Liver (tissue), 9 donors: ENCODE measurements around the gene ZFAND3. TPM values are rescaled to one million over a fixed set of nuclear protein-coding genes. Genes with fewer than 3 reads are reported as not detected.

Experiments used
- DNase-seq: peaks from one replicate; pipeline ENCODE4 v3.0.0-alpha.2; 2017; ENCODE audit warnings: low spot score
- H3K27ac ChIP-seq, 2 donors: one replicate each; pipeline ENCODE4 v1.7.0; 2013; ENCODE audit warnings: inconsistent platforms in 2 of 2, low read length in 2 of 2, control low read depth in 1 of 2, low read depth in 1 of 2, mild to moderate bottlenecking in 1 of 2
- H3K27me3 ChIP-seq, 4 donors: one replicate each; pipeline versions ENCODE4 v1.6.1 to v1.7.0; 2013; ENCODE audit warnings: low read length in 3 of 4, inconsistent platforms in 1 of 4, mild to moderate bottlenecking in 1 of 4, moderate library complexity in 1 of 4; ENCODE audit not compliant: control insufficient read depth in 4 of 4, insufficient read depth in 4 of 4
- H3K36me3 ChIP-seq, 4 donors: one replicate each; pipeline versions ENCODE4 v1.6.1 to v1.7.0; 2013; ENCODE audit warnings: low read length in 3 of 4, mild to moderate bottlenecking in 3 of 4, low read depth in 1 of 4, moderate library complexity in 1 of 4; ENCODE audit not compliant: control insufficient read depth in 4 of 4, insufficient read depth in 3 of 4
- H3K4me1 ChIP-seq, 4 donors: one replicate each; pipeline versions ENCODE4 v1.6.1 to v1.7.0; 2013; ENCODE audit warnings: low read length in 3 of 4, mild to moderate bottlenecking in 3 of 4, moderate library complexity in 1 of 4; ENCODE audit not compliant: control insufficient read depth in 4 of 4, insufficient read depth in 4 of 4
- H3K4me3 ChIP-seq, 3 donors: one replicate each; pipeline versions ENCODE4 v1.6.1 to v1.7.0; 2013; ENCODE audit warnings: low read length in 3 of 3, control low read depth in 1 of 3, low read depth in 1 of 3, mild to moderate bottlenecking in 1 of 3
- H3K9ac ChIP-seq, 2 donors: one replicate each; pipeline ENCODE4 v1.7.0; 2013; ENCODE audit warnings: low read length in 2 of 2, mild to moderate bottlenecking in 2 of 2, moderate library complexity in 2 of 2, control low read depth in 1 of 2, low read depth in 1 of 2
- H3K9me3 ChIP-seq, 4 donors: one replicate each; pipeline versions ENCODE4 v1.6.1 to v1.7.0; 2013; ENCODE audit warnings: low read length in 3 of 4; ENCODE audit not compliant: control insufficient read depth in 4 of 4
- EGR1 ChIP-seq, 2 donors: IDR thresholded peaks; 2 replicates each; pipeline ENCODE4 v1.6.1; 2016 to 2018; ENCODE audit warnings: antibody characterized with exemption in 2 of 2, low read depth in 2 of 2
- FOXA1 ChIP-seq: IDR thresholded peaks from 2 replicates; pipeline ENCODE4 v1.6.1; 2016; ENCODE audit warnings: antibody characterized with exemption
- FOXA2 ChIP-seq: IDR thresholded peaks from 2 replicates; pipeline ENCODE4 v1.6.1; 2016; ENCODE audit warnings: antibody characterized with exemption
- GABPA ChIP-seq, 2 donors: IDR thresholded peaks in 1 of 2; conservative IDR thresholded peaks in 1 of 2; 2 replicates each; pipeline ENCODE4 v1.6.1; 2016; ENCODE audit warnings: antibody characterized with exemption in 2 of 2, mild to moderate bottlenecking in 1 of 2, moderate library complexity in 1 of 2
- HNF4A ChIP-seq, 2 donors: conservative IDR thresholded peaks; 2 replicates each; pipeline ENCODE4 v1.6.1; 2016; ENCODE audit warnings: antibody characterized with exemption in 2 of 2, mild to moderate bottlenecking in 2 of 2
- HNF4G ChIP-seq: IDR thresholded peaks from 2 replicates; pipeline ENCODE4 v1.6.1; 2016; ENCODE audit warnings: antibody characterized with exemption
- JUND ChIP-seq, 2 donors: IDR thresholded peaks; 2 replicates each; pipeline ENCODE4 v1.6.1; 2016; ENCODE audit warnings: antibody characterized with exemption in 2 of 2
- NR2F2 ChIP-seq: IDR thresholded peaks from 2 replicates; pipeline ENCODE4 v1.6.1; 2016; ENCODE audit warnings: antibody characterized with exemption
- RAD21 ChIP-seq, 2 donors: IDR thresholded peaks; 2 replicates each; pipeline ENCODE4 v1.6.1; 2016; ENCODE audit warnings: antibody characterized with exemption in 2 of 2, mild to moderate bottlenecking in 2 of 2
- REST ChIP-seq: IDR thresholded peaks from 2 replicates; pipeline ENCODE4 v1.6.1; 2016; ENCODE audit warnings: antibody characterized with exemption, mild to moderate bottlenecking
- RXRA ChIP-seq, 2 donors: IDR thresholded peaks; 2 replicates each; pipeline ENCODE4 v1.6.1; 2017 to 2018; ENCODE audit warnings: antibody characterized with exemption in 2 of 2, mild to moderate bottlenecking in 1 of 2
- SP1 ChIP-seq: IDR thresholded peaks from 2 replicates; pipeline ENCODE4 v1.6.1; 2018; ENCODE audit warnings: antibody characterized with exemption, mild to moderate bottlenecking
- TAF1 ChIP-seq: conservative IDR thresholded peaks from 2 replicates; pipeline ENCODE4 v1.6.1; 2016; ENCODE audit warnings: antibody characterized with exemption, mild to moderate bottlenecking
- YY1 ChIP-seq: IDR thresholded peaks from 2 replicates; pipeline ENCODE4 v1.6.1; 2016; ENCODE audit warnings: antibody characterized with exemption, mild to moderate bottlenecking
- ZBTB33 ChIP-seq: IDR thresholded peaks from 2 replicates; pipeline ENCODE4 v1.6.1; 2016; ENCODE audit warnings: antibody characterized with exemption
- WGBS: extraction: QIAGEN DNeasy Blood & Tissue Kit; methylation state at CpG from one replicate; pipeline ENCODE4 v1.1.7; 2013; 5-methylcytosine and 5-hydroxymethylcytosine counted together
- polyA plus RNA-seq, 2 donors: library from polyadenylated mRNA; stranded (reverse) in 1 of 2; unstranded in 1 of 2; fragments of 200-250 nt in 1 of 2; fragments of >200 nt in 1 of 2; fragmentation: Nextera tagmentation in 1 of 2; extraction: Ambion mirVana in 1 of 2; gene quantifications; one replicate each; pipeline versions ENCODE4 v1.2.1 to v1.2.3, GENCODE V29; 2013 to 2015
- total RNA-seq, 2 donors: library from RNA; depleted of rRNA; stranded (reverse); fragments of >200 nt; gene quantifications; one replicate each; pipeline ENCODE4 v1.2.3, GENCODE V29; 2014
- TF ChIP-seq, protein P1 (sequence below): fragments of 150-350 bp; IDR thresholded peaks from 2 replicates; pipeline ENCODE4 v1.5.1; 2017; ENCODE audit warnings: improper control_type of control experiment, low read depth, low read length; ENCODE audit not compliant: missing input control
- TF ChIP-seq, protein P2 (sequence below): IDR thresholded peaks from 2 replicates; pipeline ENCODE4 v1.6.1; 2016; ENCODE audit warnings: antibody characterized with exemption
- TF ChIP-seq, protein P3 (sequence below): IDR thresholded peaks from 2 replicates; pipeline ENCODE4 v1.6.1; 2016; ENCODE audit warnings: antibody characterized with exemption
- donor health status: healthy.
- donor health status: healthy.
- donor health status: healthy.
- donor health status: healthy.
- donor health status: healthy.

ZFAND3 gene
- total and polyA plus RNA-seq, 4 donors, result 7.7 to 37.5 (median 23.1) TPM

GRCh38 chr6:37774028-37774680 lies 45.4 kb upstream of the ZFAND3 start:
- DNase-seq, result no peak
- 96% methylated on average over 3 of the region's 3 CpGs for WGBS
- H3K36me3 ChIP-seq, result no peaks in the 10 kb centered on the region
- H3K4me3 ChIP-seq, result no peak overlapping the region
- H3K9ac ChIP-seq, result no peak overlapping the region
- no peaks in the 10 kb centered on the region for H3K4me1 ChIP-seq
- H3K9me3 ChIP-seq, result no peaks in the 10 kb centered on the region
- no peak overlapping the region for H3K27ac ChIP-seq
- H3K27me3 ChIP-seq, result no peaks in the 10 kb centered on the region
- no peak for TF ChIP-seq JUND (IDR thresholded peaks at IDR 0.05)
- no peak for TF ChIP-seq YY1
- TF ChIP-seq HNF4A (conservative IDR thresholded peaks at IDR 0.05), result no peak
- TF ChIP-seq GABPA (IDR thresholded peaks at IDR 0.05 in 1 of 2, conservative IDR thresholded peaks at IDR 0.05 in 1 of 2), result no peak
- TF ChIP-seq, protein P1, sequence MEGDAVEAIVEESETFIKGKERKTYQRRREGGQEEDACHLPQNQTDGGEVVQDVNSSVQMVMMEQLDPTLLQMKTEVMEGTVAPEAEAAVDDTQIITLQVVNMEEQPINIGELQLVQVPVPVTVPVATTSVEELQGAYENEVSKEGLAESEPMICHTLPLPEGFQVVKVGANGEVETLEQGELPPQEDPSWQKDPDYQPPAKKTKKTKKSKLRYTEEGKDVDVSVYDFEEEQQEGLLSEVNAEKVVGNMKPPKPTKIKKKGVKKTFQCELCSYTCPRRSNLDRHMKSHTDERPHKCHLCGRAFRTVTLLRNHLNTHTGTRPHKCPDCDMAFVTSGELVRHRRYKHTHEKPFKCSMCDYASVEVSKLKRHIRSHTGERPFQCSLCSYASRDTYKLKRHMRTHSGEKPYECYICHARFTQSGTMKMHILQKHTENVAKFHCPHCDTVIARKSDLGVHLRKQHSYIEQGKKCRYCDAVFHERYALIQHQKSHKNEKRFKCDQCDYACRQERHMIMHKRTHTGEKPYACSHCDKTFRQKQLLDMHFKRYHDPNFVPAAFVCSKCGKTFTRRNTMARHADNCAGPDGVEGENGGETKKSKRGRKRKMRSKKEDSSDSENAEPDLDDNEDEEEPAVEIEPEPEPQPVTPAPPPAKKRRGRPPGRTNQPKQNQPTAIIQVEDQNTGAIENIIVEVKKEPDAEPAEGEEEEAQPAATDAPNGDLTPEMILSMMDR, result no peak
- no peak for TF ChIP-seq FOXA2
- TF ChIP-seq RXRA (IDR thresholded peaks at IDR 0.05), result no peak
- TF ChIP-seq RAD21 (IDR thresholded peaks at IDR 0.05), result no peak
- TF ChIP-seq, protein P2, sequence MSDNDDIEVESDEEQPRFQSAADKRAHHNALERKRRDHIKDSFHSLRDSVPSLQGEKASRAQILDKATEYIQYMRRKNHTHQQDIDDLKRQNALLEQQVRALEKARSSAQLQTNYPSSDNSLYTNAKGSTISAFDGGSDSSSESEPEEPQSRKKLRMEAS, result no peak
- no peak for TF ChIP-seq SP1
- TF ChIP-seq TAF1, result no peak
- no peak for TF ChIP-seq ZBTB33
- no peak for TF ChIP-seq NR2F2
- no peak for TF ChIP-seq FOXA1
- TF ChIP-seq REST, result no peak

DNA sequence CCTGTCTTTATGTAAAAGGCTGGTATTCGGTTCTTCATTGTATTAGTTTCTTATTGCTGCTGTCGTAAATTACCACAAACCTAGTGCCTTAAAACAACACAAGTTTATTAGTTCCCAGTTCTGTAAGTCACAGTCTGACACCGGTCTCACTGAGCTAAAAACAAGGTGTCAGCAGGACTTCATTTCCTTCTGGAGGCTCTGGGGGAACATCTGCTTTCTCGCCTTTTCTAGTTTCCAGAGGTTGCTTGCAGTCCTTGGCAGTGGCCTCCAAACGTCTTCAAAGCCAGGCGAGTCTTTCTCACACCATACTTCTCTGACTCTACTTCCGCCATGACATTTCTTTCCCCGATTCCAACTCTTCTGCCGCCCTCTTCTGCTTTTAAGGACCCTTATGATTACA lies 43.0 kb upstream of the ZFAND3 start:
- Histone ChIP-seq H3K36me3 (no peaks in the 10 kb centered on the region), H3K9ac (no peak overlapping the region), H3K27me3 (no peaks in the 10 kb centered on the region), H3K4me3 (no peak overlapping the region), H3K4me1 (no peaks in the 10 kb centered on the region), H3K27ac (no peak overlapping the region), H3K9me3 (no peaks in the 10 kb centered on the region)
- DNase-seq, result no peak
- 87% methylated on average over 9 of the region's 9 CpGs for WGBS
- TF ChIP-seq ZBTB33 (no peak), NR2F2 (no peak), SP1 (no peak), EGR1 (IDR thresholded peaks at IDR 0.05; ENCODE audit: low read depth in 2 of 2) (no peak), FOXA1 (no peak), TAF1 (no peak), HNF4G (no peak), YY1 (no peak), GABPA (IDR thresholded peaks at IDR 0.05 in 1 of 2, conservative IDR thresholded peaks at IDR 0.05 in 1 of 2) (no peak), HNF4A (conservative IDR thresholded peaks at IDR 0.05) (no peak), RXRA (IDR thresholded peaks at IDR 0.05) (no peak)
- TF ChIP-seq, protein P2, result no peak
- TF ChIP-seq, protein P1, result no peak
- TF ChIP-seq, protein P3, sequence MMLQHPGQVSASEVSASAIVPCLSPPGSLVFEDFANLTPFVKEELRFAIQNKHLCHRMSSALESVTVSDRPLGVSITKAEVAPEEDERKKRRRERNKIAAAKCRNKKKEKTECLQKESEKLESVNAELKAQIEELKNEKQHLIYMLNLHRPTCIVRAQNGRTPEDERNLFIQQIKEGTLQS, result no peak
